Skeletal muscle cell (primary cell): ENCODE results near the gene GAB2.

ENCODE experiments used
- DNase-seq: peaks from one replicate; pipeline ENCODE4 v3.0.0-alpha.2; 2010; ENCODE audit warnings: low read depth
- H3K4me3 ChIP-seq: 2 replicates; pipeline ENCODE4 v1.5.1; 2011; ENCODE audit warnings: low read depth, mild to moderate bottlenecking, control low read depth, low read length, moderate library complexity

Gene GAB2

DNA sequence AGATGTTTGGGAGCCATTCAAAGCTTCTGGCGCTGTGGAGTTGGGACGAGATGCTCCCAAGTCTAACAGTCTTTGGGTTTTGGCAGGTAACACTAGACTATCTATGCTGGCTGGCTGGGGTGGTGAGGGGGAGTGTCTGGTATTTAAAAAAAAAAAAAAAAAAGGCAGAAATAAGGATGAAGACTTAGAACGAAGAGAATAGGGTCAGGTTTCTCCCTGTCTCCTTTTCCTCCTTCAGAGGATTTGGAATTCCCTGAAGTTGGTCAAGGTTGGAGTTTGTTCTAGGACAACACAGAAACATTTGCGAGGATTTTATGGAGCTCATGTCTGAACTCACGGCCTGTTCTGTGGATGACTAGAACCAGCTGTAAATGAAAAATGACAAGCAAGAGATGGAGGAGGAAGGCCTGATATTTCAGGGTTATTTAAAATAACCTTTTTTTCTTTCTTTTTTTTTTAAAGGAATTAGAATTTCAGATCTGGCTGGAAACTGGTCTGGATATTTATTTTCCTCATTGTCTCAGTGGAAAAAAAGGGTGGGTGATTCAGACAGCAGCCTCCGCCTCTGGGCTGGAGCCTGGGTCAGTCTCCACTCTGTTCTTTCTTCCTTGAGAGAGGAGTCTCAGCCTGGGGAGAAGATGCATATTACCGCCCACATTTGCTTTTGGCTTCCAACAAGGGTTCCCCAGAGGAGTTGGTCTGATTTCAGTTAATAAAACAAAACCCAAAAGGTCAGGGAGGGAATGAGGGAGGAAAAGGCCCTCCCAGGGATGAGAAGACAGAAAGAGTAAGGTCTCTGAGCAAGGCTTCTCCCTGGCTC is 148.8 kb downstream of the GAB2 start:
- DNase-seq, result peak; percentile 77
- H3K4me3 ChIP-seq, result no peak overlapping the region

DNA sequence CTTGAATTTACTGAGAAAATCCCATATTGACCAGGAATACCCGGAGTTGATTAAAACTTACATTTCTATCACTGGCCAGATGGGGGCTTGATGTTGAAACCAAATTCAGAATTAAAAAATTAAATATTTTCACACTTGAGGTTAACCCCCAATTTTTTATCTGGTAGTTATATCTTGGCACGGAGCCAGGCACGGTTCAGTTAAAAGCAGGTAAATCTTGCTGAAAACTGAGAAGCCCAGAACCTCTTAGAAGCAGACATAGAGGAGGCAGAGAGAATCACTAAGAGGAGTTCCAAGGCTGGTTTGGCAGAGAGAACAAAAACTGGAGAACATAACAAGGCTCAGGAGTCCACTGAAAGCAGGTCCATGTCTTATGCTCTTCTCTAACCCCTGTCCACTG is 151.2 kb downstream of the GAB2 start:
- H3K4me3 ChIP-seq, result no peak overlapping the region
- DNase-seq, result no peak

- no peak for DNase-seq
- H3K4me3 ChIP-seq, result no peak overlapping the region
Observed at GRCh38 chr11:78265326-78265725, 152.3 kb downstream of the GAB2 start.

GRCh38 chr11:78262691-78263090 is 154.9 kb downstream of the GAB2 start:
- DNase-seq, result peak; percentile 34
- H3K4me3 ChIP-seq, result no peak overlapping the region

GRCh38 chr11:78262238-78262637 is 155.4 kb downstream of the GAB2 start:
- H3K4me3 ChIP-seq, result no peak overlapping the region
- no peak for DNase-seq

GRCh38 chr11:78261828-78262227 is 155.8 kb downstream of the GAB2 start:
- H3K4me3 ChIP-seq, result no peak overlapping the region
- DNase-seq, result no peak

- no peak for DNase-seq
- no peak overlapping the region for H3K4me3 ChIP-seq
Observed at GRCh38 chr11:78261367-78261766, 156.3 kb downstream of the GAB2 start.

DNA sequence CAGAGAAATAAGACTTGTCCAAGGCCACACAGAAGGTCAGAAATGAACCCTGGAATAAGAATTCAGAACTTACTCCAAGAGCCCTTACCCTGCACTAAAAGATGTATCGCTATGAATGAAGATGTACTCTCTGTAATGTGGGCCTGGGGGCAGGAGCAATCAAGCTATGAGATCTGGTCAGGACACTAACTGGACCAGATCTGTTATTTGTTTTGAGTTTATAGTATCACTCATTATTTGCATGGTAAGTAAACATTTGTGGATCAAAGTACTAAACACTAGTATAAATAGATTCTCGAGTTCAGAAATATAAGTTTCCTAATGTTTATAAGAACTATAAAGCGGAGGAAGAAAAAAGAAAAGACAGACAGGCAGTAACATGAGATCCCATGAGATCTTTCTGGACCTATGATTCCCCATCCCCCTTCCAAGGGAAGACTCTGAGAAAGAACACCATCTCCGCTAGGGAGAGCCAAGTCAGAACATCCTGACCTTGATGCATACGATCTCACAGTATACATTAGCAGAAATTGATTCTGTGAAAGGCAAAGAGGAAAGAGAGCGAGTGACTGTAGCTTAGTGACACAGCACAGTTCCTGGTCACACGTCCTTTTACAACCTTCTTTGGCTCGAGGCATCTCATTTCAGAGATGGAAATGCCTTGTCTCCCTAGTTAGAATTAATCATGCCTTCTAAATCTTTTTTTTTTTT is 157.7 kb downstream of the GAB2 start:
- no peak overlapping the region for H3K4me3 ChIP-seq

GRCh38 chr11:78257654-78258053 is 160.0 kb downstream of the GAB2 start:
- DNase-seq, result no peak
- no peak overlapping the region for H3K4me3 ChIP-seq

More for the DNA sequence above, 157.7 kb downstream of the GAB2 start:
- no peak for DNase-seq

DNA sequence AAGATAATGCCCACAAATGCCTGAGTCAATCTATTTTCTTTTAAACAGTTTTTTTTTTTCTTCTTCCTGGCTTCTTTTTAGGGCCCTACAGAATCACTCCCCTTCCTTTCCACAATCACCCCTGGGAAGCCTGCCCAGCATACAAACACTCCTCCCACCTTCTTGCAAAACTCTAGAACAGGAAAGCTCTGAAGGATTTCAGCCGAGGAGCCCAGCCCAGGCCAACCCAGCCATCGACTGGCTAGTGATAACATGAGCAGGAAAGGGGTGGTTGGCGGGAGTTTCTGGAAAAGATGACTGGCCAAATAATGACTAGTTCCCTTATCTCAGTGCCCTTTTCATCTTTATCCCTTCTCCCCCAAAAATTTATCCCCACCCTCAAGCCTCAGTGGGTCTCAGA is 160.7 kb downstream of the GAB2 start:
- H3K4me3 ChIP-seq, result no peak overlapping the region
- DNase-seq, result peak; percentile 70

GRCh38 chr11:78255919-78256318 is 161.7 kb downstream of the GAB2 start:
- no peak overlapping the region for H3K4me3 ChIP-seq
- no peak for DNase-seq

DNA sequence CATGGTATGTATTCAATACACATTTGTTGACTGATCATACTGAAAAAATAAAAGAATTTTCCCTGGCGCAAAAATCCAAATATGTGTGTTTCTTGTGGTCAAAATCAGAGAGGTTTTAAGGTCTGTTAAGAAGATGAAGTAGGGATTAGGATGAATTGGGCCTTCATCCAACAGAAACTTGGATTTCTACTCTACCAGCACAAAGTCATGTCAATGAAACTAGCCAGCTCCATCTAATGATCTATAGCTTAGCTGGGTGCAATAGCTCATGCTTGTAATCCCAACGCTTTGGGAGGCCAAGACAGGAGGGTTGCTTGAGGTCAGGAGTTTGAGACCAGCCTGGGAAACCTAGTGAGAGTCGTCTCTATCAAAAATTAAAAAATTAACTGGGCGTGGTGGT is 163.4 kb downstream of the GAB2 start:
- no peak overlapping the region for H3K4me3 ChIP-seq
- DNase-seq, result no peak

- H3K4me3 ChIP-seq, result no peak overlapping the region
- no peak for DNase-seq
Observed at GRCh38 chr11:78253797-78254196, 163.8 kb downstream of the GAB2 start.

DNA sequence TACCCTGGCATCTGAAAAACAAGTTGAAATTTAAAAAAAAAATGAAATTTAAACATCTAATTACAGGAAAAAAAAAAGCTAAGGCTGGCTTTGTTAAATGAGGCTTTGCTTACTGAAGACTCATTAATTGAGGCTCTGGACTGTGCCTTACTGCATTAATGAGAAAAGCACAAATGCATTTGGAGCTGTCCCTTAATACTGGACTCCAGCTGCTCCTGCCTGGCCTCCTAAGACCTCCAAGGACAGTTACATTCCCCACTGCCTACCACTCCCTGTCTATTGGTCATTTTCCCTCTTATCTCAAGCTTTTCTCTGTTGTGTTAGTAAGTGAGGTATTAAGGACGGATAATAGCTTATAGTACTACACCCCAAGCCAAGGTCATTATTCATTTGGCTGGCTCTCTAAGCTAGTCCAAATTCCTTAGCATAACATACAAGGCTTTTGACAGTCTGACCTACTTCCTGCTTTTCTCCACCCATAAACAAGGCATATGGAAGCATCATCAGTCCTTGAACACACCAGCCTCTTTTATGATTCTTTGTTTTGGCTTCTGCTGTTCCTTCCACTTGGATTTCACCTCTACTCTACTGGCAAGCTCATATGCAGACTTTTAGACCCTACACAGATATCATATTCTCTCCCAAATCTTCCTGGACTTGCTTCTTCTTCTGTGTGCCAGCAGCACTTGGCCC is 166.4 kb downstream of the GAB2 start:
- no peak for DNase-seq

GRCh38 chr11:78250099-78250498 is 167.5 kb downstream of the GAB2 start:
- no peak overlapping the region for H3K4me3 ChIP-seq
- DNase-seq, result no peak

More for the DNA sequence above, 166.4 kb downstream of the GAB2 start:
- H3K4me3 ChIP-seq, result no peak overlapping the region

DNA sequence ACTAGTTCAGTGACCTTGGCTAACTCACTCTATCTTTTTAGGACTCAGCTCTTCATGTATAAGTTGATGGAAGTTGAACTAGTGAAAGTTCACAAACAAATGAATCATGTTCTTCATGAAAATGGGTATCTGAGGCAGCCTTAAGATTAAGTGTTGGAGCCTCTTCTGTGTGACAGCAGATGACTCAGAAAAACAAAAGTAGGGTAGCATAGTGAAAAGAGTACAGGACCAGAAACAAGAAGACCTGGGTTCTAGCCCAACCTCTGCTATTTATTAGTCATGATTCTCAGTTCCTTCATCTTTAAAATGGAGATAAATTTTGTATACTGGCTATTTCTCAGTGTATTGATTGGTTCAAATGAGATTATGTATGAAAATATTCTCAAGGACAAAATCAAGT is 168.7 kb downstream of the GAB2 start:
- DNase-seq, result no peak
- no peak overlapping the region for H3K4me3 ChIP-seq

- DNase-seq, result no peak
- H3K4me3 ChIP-seq, result no peak overlapping the region
Observed at GRCh38 chr11:78248191-78248590, 169.4 kb downstream of the GAB2 start.

DNA sequence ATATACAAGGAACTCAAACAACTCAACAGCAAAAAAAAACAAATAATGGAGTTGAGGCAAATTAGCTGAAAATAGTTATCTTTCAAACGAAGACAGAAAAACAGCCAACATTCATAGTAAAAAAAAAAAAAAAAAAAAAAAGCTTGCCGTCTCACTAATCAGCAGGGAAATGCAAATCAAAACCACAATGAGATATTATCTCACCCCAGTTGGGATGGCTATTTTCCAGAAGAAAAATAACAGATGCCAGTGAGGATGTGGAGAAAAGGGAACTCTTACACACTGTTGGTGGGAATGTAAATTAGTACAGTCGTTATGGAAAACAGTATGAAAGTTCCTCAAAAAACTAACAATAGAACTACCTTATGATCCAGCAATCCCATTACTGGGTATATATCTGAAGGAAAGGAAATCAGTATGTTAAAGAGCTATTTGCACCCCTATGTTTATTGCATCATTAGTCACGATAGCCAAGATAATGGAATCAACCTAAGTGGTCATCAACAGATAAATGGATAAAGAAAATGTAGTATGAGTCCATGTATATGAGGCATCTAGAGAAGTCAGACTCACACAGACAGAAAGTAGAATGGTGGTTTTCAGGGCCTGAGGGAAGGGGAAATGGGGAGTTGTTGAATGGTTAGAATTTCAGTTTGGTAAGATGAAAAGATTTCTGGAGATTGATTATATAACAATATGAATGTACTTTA is 172.9 kb downstream of the GAB2 start:
- no peak for DNase-seq
- no peak overlapping the region for H3K4me3 ChIP-seq

DNA sequence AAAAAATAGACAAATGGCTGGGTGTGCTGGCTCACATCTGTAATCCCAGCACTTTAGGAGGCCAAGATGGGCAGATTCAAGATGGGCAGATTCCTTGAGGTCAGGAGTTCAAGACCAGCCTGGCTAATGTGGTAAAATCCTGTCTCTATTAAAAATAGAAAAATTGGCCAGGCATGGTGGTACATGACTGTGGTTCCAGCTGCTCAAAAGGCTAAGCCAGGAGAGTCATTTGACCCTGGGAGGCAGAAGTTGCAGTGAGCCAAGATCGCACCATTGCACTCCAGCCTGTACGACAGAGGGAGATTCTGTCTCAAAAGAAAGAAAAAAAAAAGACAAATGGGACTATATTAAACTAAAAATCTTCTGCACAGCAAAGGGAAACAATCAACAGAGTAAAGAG is 173.5 kb downstream of the GAB2 start:
- DNase-seq, result no peak
- no peak overlapping the region for H3K4me3 ChIP-seq

DNA sequence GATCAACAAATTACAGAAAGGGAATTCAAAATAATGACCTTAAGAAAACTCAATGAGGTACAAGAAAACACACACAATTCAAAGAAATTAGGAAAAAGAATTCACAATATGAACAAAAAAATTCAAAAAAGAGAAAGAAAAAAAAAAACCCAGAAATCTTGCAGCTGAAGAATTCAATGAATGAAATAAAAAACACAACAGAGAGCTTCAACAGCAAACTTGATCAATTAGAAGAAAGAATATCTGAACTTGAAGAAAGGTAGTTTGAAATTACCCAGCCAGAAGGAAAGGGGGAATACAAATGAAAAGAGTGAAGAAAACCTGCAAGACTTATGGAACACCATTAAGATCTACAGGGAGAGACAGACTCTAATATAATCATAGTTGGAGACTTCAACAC is 176.1 kb downstream of the GAB2 start:
- no peak for DNase-seq
- no peak overlapping the region for H3K4me3 ChIP-seq
